Measurements from ENCODE around the gene PHLDB2. TPM values are rescaled to one million over a fixed set of nuclear protein-coding genes. Genes with fewer than 3 reads are reported as not detected.

PHLDB2 gene
- total RNA-seq, 1 experiment from 2014 or later: 13.2 TPM

DNA sequence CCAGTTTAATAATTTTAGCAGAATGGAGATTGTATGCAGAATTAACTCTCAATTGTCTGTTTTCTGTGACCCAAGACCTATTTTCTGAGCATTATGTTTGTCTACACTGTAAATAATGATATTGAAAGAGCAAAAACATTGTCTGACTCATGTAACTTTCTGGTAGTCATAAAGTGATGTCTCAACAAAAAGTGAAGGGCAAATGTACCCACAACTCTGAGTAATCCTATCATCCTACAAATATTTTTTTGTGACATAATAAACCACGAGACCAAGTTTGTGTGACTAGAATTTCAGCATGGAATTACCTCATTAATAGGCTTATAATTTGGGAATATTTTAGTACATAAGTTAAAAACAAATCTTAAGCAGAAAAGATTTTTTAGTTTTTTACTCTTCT lies 104.4 kb downstream of the PHLDB2 start:
- no peak overlapping the region for H3K23ac ChIP-seq (ENCODE audit: insufficient read length, low read depth, low read length)
- no peak overlapping the region for H3K14ac ChIP-seq (ENCODE audit: insufficient read depth, low read length)
- H3K27me3 ChIP-seq (ENCODE audit: insufficient read depth, low read length): peaks cover 1% of the 10 kb centered on the region; the same call in 1 of the 2 replicates
- no peak overlapping the region for H3K27ac Mint-ChIP-seq
- H2AFZ ChIP-seq (ENCODE audit: low read length): no peak overlapping the region
- H4K5ac ChIP-seq (ENCODE audit: insufficient read length, low read depth, low read length): no peak overlapping the region
- H3K4me3 Mint-ChIP-seq: no peak overlapping the region
- no peak overlapping the region for H2BK15ac ChIP-seq (ENCODE audit: low read depth, low read length)
- no peaks in the 10 kb centered on the region for H3K9me3 Mint-ChIP-seq
- DNase-seq: no peak
- no peak overlapping the region for H4K8ac ChIP-seq (replicated peaks; ENCODE audit: insufficient read length, low read depth, low read length)
- H2BK20ac ChIP-seq (ENCODE audit: low read depth, low read length, poor library complexity, severe bottlenecking): no peak overlapping the region
- H3K9ac ChIP-seq (ENCODE audit: extremely low read depth, insufficient read length, low read length): no peak overlapping the region
- H3K18ac ChIP-seq (ENCODE audit: insufficient read length, low read depth, low read length): no peak overlapping the region
- no peak overlapping the region for H2AK5ac ChIP-seq (ENCODE audit: insufficient read length, low read length)
- peaks cover 10% of the 10 kb centered on the region for H3K27me3 Mint-ChIP-seq (ENCODE audit: low read depth)
- H3K9me3 ChIP-seq (ENCODE audit: control insufficient read depth, low read depth, low read length): no peaks in the 10 kb centered on the region
- H3K4me1 Mint-ChIP-seq: peaks cover 23 to 25% of the 10 kb centered on the region in 2 experiments
- H3K56ac ChIP-seq (ENCODE audit: insufficient read length, low read depth, low read length): no peak overlapping the region
- H2BK120ac ChIP-seq (ENCODE audit: low read depth, low read length, poor library complexity, severe bottlenecking): no peak overlapping the region
- H3K79me2 ChIP-seq (ENCODE audit: insufficient read depth, low read length): no peaks in the 10 kb centered on the region
- no peaks in the 10 kb centered on the region for H3K79me1 ChIP-seq (ENCODE audit: insufficient read depth, low read depth, low read length, poor library complexity, severe bottlenecking)
- H3K4me1 ChIP-seq (ENCODE audit: insufficient read depth, low read length): no peaks in the 10 kb centered on the region
- no peaks in the 10 kb centered on the region for H3K23me2 ChIP-seq (ENCODE audit: insufficient read length, low read depth, low read length, poor library complexity, severe bottlenecking)
- no peak overlapping the region for H4K91ac ChIP-seq (ENCODE audit: insufficient read length, low read depth, low read length)
- TF ChIP-seq, protein P1, sequence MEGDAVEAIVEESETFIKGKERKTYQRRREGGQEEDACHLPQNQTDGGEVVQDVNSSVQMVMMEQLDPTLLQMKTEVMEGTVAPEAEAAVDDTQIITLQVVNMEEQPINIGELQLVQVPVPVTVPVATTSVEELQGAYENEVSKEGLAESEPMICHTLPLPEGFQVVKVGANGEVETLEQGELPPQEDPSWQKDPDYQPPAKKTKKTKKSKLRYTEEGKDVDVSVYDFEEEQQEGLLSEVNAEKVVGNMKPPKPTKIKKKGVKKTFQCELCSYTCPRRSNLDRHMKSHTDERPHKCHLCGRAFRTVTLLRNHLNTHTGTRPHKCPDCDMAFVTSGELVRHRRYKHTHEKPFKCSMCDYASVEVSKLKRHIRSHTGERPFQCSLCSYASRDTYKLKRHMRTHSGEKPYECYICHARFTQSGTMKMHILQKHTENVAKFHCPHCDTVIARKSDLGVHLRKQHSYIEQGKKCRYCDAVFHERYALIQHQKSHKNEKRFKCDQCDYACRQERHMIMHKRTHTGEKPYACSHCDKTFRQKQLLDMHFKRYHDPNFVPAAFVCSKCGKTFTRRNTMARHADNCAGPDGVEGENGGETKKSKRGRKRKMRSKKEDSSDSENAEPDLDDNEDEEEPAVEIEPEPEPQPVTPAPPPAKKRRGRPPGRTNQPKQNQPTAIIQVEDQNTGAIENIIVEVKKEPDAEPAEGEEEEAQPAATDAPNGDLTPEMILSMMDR (conservative IDR thresholded peaks at IDR 0.05): no peak
- no peak overlapping the region for H2BK12ac ChIP-seq (ENCODE audit: insufficient read length, low read depth, low read length)
- WGBS (ENCODE audit: extremely low coverage, insufficient read length, low lambda C conversion rate): no CpG with 5 or more reads among the region's 1 CpG
- no peak overlapping the region for H3T11ph ChIP-seq (ENCODE audit: low read length)
- H3K4ac ChIP-seq (ENCODE audit: low read depth, low read length): no peak overlapping the region
- H4K20me1 ChIP-seq (ENCODE audit: control insufficient read depth, insufficient read depth, insufficient read length): no peaks in the 10 kb centered on the region
- no peak overlapping the region for H2BK5ac ChIP-seq (ENCODE audit: insufficient read length, low read length)
- H3K36me3 Mint-ChIP-seq (ENCODE audit: insufficient read depth in 1 of 3, low read depth in 3 of 3): no peaks in the 10 kb centered on the region
- H3K4me2 ChIP-seq (ENCODE audit: insufficient read depth, insufficient read length, low read length): no peak overlapping the region
- H3K27ac ChIP-seq (ENCODE audit: insufficient read length, low read depth, low read length): no peak overlapping the region

All from H9 (cell line).